OCI-LY1 (cell line): ENCODE data around the gene C16orf54.
"Not testable (repeated sequence)": the region's sequence is repeated elsewhere in the genome, so short reads cannot be mapped to it uniquely, and the experiment has no call there.

Source experiments
- H2AFZ ChIP-seq: fragments of 200-600 bp; sonication (generic), shearing (Covaris generic); 2 replicates; pipeline ENCODE4 v1.6.0; 2014; ENCODE audit warnings: antibody characterized with exemption, mild to moderate bottlenecking, low read length
- H3F3A ChIP-seq: fragments of 200-600 bp; sonication (generic), shearing (Covaris generic); 2 replicates; pipeline ENCODE4 v1.6.0; 2014; ENCODE audit warnings: mild to moderate bottlenecking, antibody characterized with exemption, low read length, moderate library complexity; ENCODE audit not compliant: insufficient read depth
- H3K27ac ChIP-seq: fragments of 200-600 bp; sonication (generic); 2 replicates; pipeline ENCODE4 v1.5.1; 2014; ENCODE audit warnings: low read length, mixed run types, mild to moderate bottlenecking, low read depth; ENCODE audit not compliant: poor library complexity, severe bottlenecking
- H3K27me3 ChIP-seq: fragments of 200-600 bp; sonication (generic); 2 replicates; pipeline ENCODE4 v1.6.0; 2014; ENCODE audit warnings: antibody characterized with exemption, mild to moderate bottlenecking, low read length, moderate library complexity; ENCODE audit not compliant: insufficient read depth
- H3K36me3 ChIP-seq: fragments of 200-600 bp; sonication (generic); 2 replicates; pipeline ENCODE4 v1.6.1; 2014; ENCODE audit warnings: mild to moderate bottlenecking, antibody characterized with exemption, low read length, moderate library complexity, mixed read lengths; ENCODE audit not compliant: insufficient read depth
- H3K4me1 ChIP-seq: fragments of 200-600 bp; sonication (generic); 2 replicates; pipeline ENCODE4 v1.5.1; 2014; ENCODE audit warnings: mild to moderate bottlenecking, low read length, moderate library complexity; ENCODE audit not compliant: insufficient read depth, severe bottlenecking
- H3K4me2 ChIP-seq: fragments of 200-600 bp; sonication (generic), shearing (Covaris generic); 2 replicates; pipeline ENCODE4 v1.6.1; 2014; ENCODE audit warnings: low read length
- H3K4me3 ChIP-seq: fragments of 200-600 bp; sonication (generic); 2 replicates; pipeline ENCODE4 v1.5.1; 2014; ENCODE audit warnings: low read length, low read depth, mild to moderate bottlenecking, mixed read lengths; ENCODE audit not compliant: poor library complexity, severe bottlenecking
- H3K79me2 ChIP-seq: fragments of 200-600 bp; shearing (Covaris generic); 2 replicates; pipeline ENCODE4 v1.6.1; 2016; ENCODE audit warnings: mixed run types, low read length, mixed read lengths; ENCODE audit not compliant: insufficient read depth
- H3K9ac ChIP-seq: fragments of 200-600 bp; sonication (generic), shearing (Covaris generic); 2 replicates; pipeline ENCODE4 v1.6.1; 2014; ENCODE audit warnings: mild to moderate bottlenecking, low read length, mixed read lengths
- H3K9me2 ChIP-seq: fragments of 200-600 bp; sonication (generic), shearing (Covaris generic); 2 replicates; pipeline ENCODE4 v1.6.1; 2014; ENCODE audit warnings: low read depth, mild to moderate bottlenecking, low read length, mixed read lengths
- H3K9me3 ChIP-seq: fragments of 200-600 bp; shearing (Covaris generic); 2 replicates; pipeline ENCODE4 v1.6.1; 2014; ENCODE audit warnings: low read length, mixed read lengths
- H4K20me1 ChIP-seq: fragments of 200-600 bp; sonication (generic), shearing (Covaris generic); 2 replicates; pipeline ENCODE4 v1.6.0; 2016; ENCODE audit warnings: mild to moderate bottlenecking, low read length; ENCODE audit not compliant: insufficient read depth
- CTCF ChIP-seq: fragments of 200-600 bp; sonication (generic), shearing (Covaris generic); IDR thresholded peaks from 2 replicates; pipeline ENCODE4 v1.5.1; 2017; ENCODE audit warnings: mild to moderate bottlenecking, antibody characterized with exemption, low read length, moderate library complexity, mixed read lengths
- EZH2 ChIP-seq: fragments of 200-600 bp; sonication (generic), shearing (Covaris generic); IDR thresholded peaks from 2 replicates; pipeline ENCODE4 v1.8.0; 2017; ENCODE audit warnings: borderline replicate concordance, mixed run types, mild to moderate bottlenecking, antibody characterized with exemption, low read length, moderate library complexity, mixed read lengths

The C16orf54 gene

GRCh38 chr16:29698042-29698441 lies 47.7 kb downstream of the C16orf54 start:
- H3K4me1 ChIP-seq, result peaks cover 37% of the 10 kb centered on the region

GRCh38 chr16:29697391-29697790 lies 48.4 kb downstream of the C16orf54 start:
- H3K4me3 ChIP-seq, result no peak overlapping the region
- peaks cover 3% of the 10 kb centered on the region; the same call in 1 of the 2 replicates for H3K9me3 ChIP-seq
- H3F3A ChIP-seq, result no peaks in the 10 kb centered on the region
- H3K4me1 ChIP-seq, result peaks cover 31% of the 10 kb centered on the region
- no peaks in the 10 kb centered on the region for H3K79me2 ChIP-seq
- H2AFZ ChIP-seq, result no peak overlapping the region
- H3K9ac ChIP-seq, result no peak overlapping the region
- no peaks in the 10 kb centered on the region for H3K9me2 ChIP-seq
- no peaks in the 10 kb centered on the region for H4K20me1 ChIP-seq
- no peak overlapping the region for H3K27ac ChIP-seq
- no peak overlapping the region for H3K4me2 ChIP-seq
- TF ChIP-seq EZH2 (no peak), CTCF (no peak)
- H3K36me3 ChIP-seq, result peaks cover 22% of the 10 kb centered on the region
- H3K27me3 ChIP-seq, result no peaks in the 10 kb centered on the region

More at GRCh38 chr16:29698042-29698441, 47.7 kb downstream of the C16orf54 start:
- TF ChIP-seq CTCF, result no peak
- no peak for TF ChIP-seq EZH2
- no peaks in the 10 kb centered on the region for H3K9me2 ChIP-seq
- no peaks in the 10 kb centered on the region for H4K20me1 ChIP-seq
- H3K36me3 ChIP-seq, result peaks cover 22% of the 10 kb centered on the region
- no peak overlapping the region for H3K9ac ChIP-seq
- H3K27ac ChIP-seq, result no peak overlapping the region
- H3K9me3 ChIP-seq, result peaks cover 3% of the 10 kb centered on the region; the same call in 1 of the 2 replicates
- no peaks in the 10 kb centered on the region for H3F3A ChIP-seq
- no peaks in the 10 kb centered on the region for H3K79me2 ChIP-seq
- no peak overlapping the region for H3K4me3 ChIP-seq
- no peaks in the 10 kb centered on the region for H3K27me3 ChIP-seq
- no peak overlapping the region for H2AFZ ChIP-seq
- no peak overlapping the region for H3K4me2 ChIP-seq

GRCh38 chr16:29696881-29697331 lies 48.9 kb downstream of the C16orf54 start:
- no peak overlapping the region for H3K4me2 ChIP-seq
- TF ChIP-seq CTCF (no peak), EZH2 (no peak)
- no peaks in the 10 kb centered on the region for H3K27me3 ChIP-seq
- H3K4me1 ChIP-seq, result peaks cover 26% of the 10 kb centered on the region
- no peak overlapping the region for H3K9ac ChIP-seq
- no peak overlapping the region for H3K4me3 ChIP-seq
- H3K9me3 ChIP-seq, result peaks cover 3% of the 10 kb centered on the region; the same call in 1 of the 2 replicates
- peaks cover 22% of the 10 kb centered on the region for H3K36me3 ChIP-seq
- H3K9me2 ChIP-seq, result no peaks in the 10 kb centered on the region
- no peaks in the 10 kb centered on the region for H3K79me2 ChIP-seq
- no peaks in the 10 kb centered on the region for H3F3A ChIP-seq
- no peak overlapping the region for H3K27ac ChIP-seq
- H2AFZ ChIP-seq, result no peak overlapping the region
- H4K20me1 ChIP-seq, result no peaks in the 10 kb centered on the region

- H3K27ac ChIP-seq, H2AFZ ChIP-seq, H3K4me3 ChIP-seq, H3K9ac ChIP-seq, H3K27me3 ChIP-seq, H3K9me3 ChIP-seq, H3K79me2 ChIP-seq, H4K20me1 ChIP-seq, H3F3A ChIP-seq, H3K4me2 ChIP-seq, H3K9me2 ChIP-seq: not testable (repeated sequence)
- Histone ChIP-seq H3K4me1 (peaks cover 23% of the 10 kb centered on the region), H3K36me3 (peaks cover 22% of the 10 kb centered on the region)
These were observed 50.1 kb downstream of the C16orf54 start for GRCh38 chr16:29695675-29696074.
